GM21528 (cell line): ENCODE data around the gene NRXN3.

Experiments
- ATAC-seq: cut with Tn5 transposase; IDR thresholded peaks from one replicate; pipeline ENCODE4 v1.9.1; 2021; ENCODE audit warnings: mild to moderate bottlenecking, moderate library complexity; ENCODE audit not compliant: unreplicated experiment, low FRiP score

The NRXN3 gene

GRCh38 chr14:79242666-79243065 lies 1072.5 kb downstream of the NRXN3 start:
- no peak for ATAC-seq

- no peak for ATAC-seq
These were observed 1076.0 kb downstream of the NRXN3 start for GRCh38 chr14:79246173-79246572.

GRCh38 chr14:79248126-79248525 lies 1078.0 kb downstream of the NRXN3 start:
- no peak for ATAC-seq

- no peak for ATAC-seq
These were observed 1078.6 kb downstream of the NRXN3 start for GRCh38 chr14:79248771-79249170.

- ATAC-seq = no peak
These were observed 1081.1 kb downstream of the NRXN3 start for GRCh38 chr14:79251278-79251677.

- ATAC-seq = no peak
These were observed 1083.4 kb downstream of the NRXN3 start for GRCh38 chr14:79253576-79253975.

- no peak for ATAC-seq
These were observed 1084.0 kb downstream of the NRXN3 start for GRCh38 chr14:79254069-79254775.

- no peak for ATAC-seq
These were observed 1086.2 kb downstream of the NRXN3 start for GRCh38 chr14:79256380-79256779.

- ATAC-seq = no peak
These were observed 1090.2 kb downstream of the NRXN3 start for GRCh38 chr14:79260406-79260805.

GRCh38 chr14:79265366-79265946 lies 1095.3 kb downstream of the NRXN3 start:
- no peak for ATAC-seq

- ATAC-seq = no peak
These were observed 1100.2 kb downstream of the NRXN3 start for GRCh38 chr14:79270361-79270760.

- ATAC-seq = no peak
These were observed 1100.9 kb downstream of the NRXN3 start for GRCh38 chr14:79271122-79271521.

GRCh38 chr14:79274641-79275291 lies 1104.6 kb downstream of the NRXN3 start:
- no peak for ATAC-seq

- ATAC-seq = no peak
These were observed 1105.1 kb downstream of the NRXN3 start for GRCh38 chr14:79275292-79275655.

- ATAC-seq = no peak
These were observed 1108.2 kb downstream of the NRXN3 start for GRCh38 chr14:79278286-79278797.

- ATAC-seq = no peak
These were observed 1108.8 kb downstream of the NRXN3 start for GRCh38 chr14:79278798-79279644.

GRCh38 chr14:79279645-79280597 lies 1109.7 kb downstream of the NRXN3 start:
- ATAC-seq = no peak

- ATAC-seq = no peak
These were observed 1111.3 kb downstream of the NRXN3 start for GRCh38 chr14:79281244-79282152.

- ATAC-seq = no peak
These were observed 1114.4 kb downstream of the NRXN3 start for GRCh38 chr14:79284621-79285020.
